ENCODE data around the gene LRRC75B.
A peak's percentile ranks its signal among the peaks of the same experiment; 100 is the strongest.
"Not testable (repeated sequence)": the region's sequence is repeated elsewhere in the genome, so short reads cannot be mapped to it uniquely, and the experiment has no call there.

The LRRC75B gene

DNA sequence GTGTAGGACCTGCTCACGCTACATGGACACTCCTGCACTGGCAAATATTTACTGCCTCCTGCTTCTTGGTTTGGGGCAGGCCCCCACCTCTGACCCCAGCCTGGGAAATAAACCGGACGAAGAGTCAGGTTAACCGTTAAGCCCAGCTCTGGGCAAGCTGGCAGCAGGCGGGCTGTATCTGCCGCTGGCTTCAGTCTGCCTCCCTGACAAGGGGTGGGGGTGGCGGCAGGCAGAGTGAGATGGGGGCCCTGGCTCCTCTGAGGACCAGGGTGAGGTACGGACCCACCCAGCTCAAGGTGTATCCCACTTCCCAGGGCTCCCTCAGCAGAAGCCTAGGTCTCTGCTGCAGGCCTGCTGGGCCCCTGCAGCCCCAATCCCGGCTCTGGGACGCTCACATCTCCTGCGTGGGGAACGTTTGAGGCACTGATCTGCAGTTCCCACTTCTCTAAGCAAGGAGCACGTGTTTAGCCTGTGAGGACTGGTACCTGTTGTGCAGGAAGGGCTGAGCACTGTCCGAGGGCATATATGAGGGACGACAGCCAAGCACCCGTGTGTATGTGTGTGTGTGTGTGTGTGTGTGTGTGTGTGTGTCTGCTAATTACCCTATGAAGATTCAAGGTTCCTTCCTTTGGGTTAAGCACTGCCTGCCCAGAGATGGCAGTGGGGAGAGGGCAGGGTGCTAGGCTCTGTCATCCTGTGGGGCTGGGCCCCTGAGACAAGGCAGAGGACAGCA lies 1.1 kb upstream of the LRRC75B start:
- Histone ChIP-seq H3K4me2 (ENCODE audit: low read length, poor library complexity, severe bottlenecking) (no peak overlapping the region), H3K23ac (ENCODE audit: low read length in 2 of 2) (no peak overlapping the region)
- 81% methylated on average over 16 of the region's 16 CpGs for WGBS

DNA sequence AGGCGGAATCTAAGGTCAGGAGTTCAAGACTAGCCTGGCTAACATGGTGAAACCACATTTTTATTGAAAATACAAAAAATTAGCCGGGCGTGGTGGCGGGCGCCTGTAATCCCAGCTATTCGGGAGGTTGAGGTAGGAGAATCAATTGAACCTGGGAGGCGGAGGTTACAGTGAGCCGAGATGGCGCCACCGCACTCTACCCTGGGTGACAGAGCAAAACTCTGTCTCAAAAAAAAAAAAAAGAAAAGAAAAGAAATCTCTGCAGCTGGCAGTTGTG lies 624 bp upstream of the LRRC75B start:
- not testable (repeated sequence) for H2AFZ ChIP-seq (ENCODE audit: low read depth, low read length); H2BK120ac ChIP-seq (ENCODE audit: low read depth, low read length)
- 93% methylated on average over 10 of the region's 10 CpGs for whole genome bisulfite sequencing

More for the DNA sequence above, 1.1 kb upstream of the LRRC75B start:
- peak overlapping the region; percentile 63 for H4K91ac ChIP-seq (ENCODE audit: low read length)
- peak overlapping the region; percentile 89 for H3K9ac ChIP-seq (ENCODE audit: low read length)
- H2AFZ ChIP-seq (ENCODE audit: low read depth, low read length): no peak overlapping the region
- peaks cover 6 to 10% of the 10 kb centered on the region in 2 experiments for H3K36me3 ChIP-seq (ENCODE audit: control insufficient read depth in 1 of 2, insufficient read depth in 2 of 2, low read depth in 1 of 2, low read length in 2 of 2)
- DNase-seq: no peak
- H2BK120ac ChIP-seq (ENCODE audit: low read depth, low read length): no peak overlapping the region
- peak overlapping the region; percentile 7 to 45 for H2BK12ac ChIP-seq (ENCODE audit: low read length in 2 of 2)
- H3K18ac ChIP-seq (ENCODE audit: low read depth in 1 of 2, low read length in 2 of 2): peak overlapping the region in 1 of 2 experiments; percentile 1
- H2AK5ac ChIP-seq (ENCODE audit: low read length, severe bottlenecking): peak overlapping the region; percentile 10
- no peak overlapping the region for H4K8ac ChIP-seq (ENCODE audit: low read length)
- H3K4ac ChIP-seq (ENCODE audit: low read depth in 1 of 2, low read length in 2 of 2): peak overlapping the region in 1 of 2 experiments; percentile 8
- H2BK5ac ChIP-seq (ENCODE audit: low read depth, low read length, poor library complexity, severe bottlenecking): no peak overlapping the region
- H3K9me3 ChIP-seq (ENCODE audit: control insufficient read depth, low read length): no peaks in the 10 kb centered on the region
- H2BK15ac ChIP-seq (ENCODE audit: low read depth, poor library complexity, severe bottlenecking): peak overlapping the region; percentile 65
- H3K14ac ChIP-seq (ENCODE audit: low read length in 2 of 2): no peak overlapping the region
- no peak overlapping the region for H3K4me3 ChIP-seq (ENCODE audit: insufficient read depth in 1 of 2, low read depth in 1 of 2, low read length in 2 of 2)
- peaks cover 26% of the 10 kb centered on the region for H3K4me1 ChIP-seq (ENCODE audit: control insufficient read depth, insufficient read depth, low read depth, low read length)
- no peaks in the 10 kb centered on the region for H3K27me3 ChIP-seq (ENCODE audit: control insufficient read depth in 1 of 2, insufficient read depth in 1 of 2, low read length in 2 of 2)
- H3K79me1 ChIP-seq (replicated peaks; ENCODE audit: low read length, poor library complexity, severe bottlenecking): peaks cover 2% of the 10 kb centered on the region
- H3K27ac ChIP-seq (ENCODE audit: low read length, poor library complexity, severe bottlenecking): no peak overlapping the region

DNA sequence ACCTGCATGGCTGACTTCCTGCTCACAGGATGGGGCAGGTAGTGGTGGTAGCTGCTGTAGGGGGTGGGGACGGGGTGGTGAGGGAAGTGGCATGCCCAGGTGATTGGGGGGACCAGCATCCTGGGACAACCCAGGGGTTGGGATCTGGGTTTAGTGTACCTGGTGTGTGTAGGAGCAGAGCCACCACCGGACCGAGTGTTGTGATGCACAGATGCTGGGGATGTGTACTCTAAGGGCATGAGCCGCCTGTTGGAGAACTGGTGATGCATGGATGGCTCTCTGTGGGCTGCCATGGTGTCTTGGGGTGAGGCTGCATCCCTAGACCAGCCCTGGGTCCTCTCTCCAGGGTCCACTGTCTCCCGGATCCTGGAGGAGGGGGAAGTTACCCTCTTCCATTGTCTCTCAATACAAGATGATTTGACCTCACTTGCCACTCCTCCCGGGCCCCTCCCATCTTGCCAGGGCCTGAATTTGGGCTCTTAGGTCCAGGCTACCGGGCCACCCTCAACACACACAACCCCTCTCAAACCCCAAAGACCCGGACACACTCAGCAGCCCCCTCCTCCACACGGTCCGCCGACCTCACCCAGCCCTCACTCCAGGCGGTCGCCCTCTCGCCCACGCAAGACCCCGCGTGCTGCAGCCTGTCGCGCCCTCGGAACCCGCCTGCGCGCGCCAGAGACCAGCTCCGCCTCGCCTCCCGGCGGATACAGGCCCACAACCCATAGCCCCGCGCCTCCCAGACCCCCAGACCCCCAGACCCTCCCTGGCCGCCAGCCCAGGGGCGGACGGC lies 619 bp downstream of the LRRC75B start:
- Histone ChIP-seq H3K9me3 (ENCODE audit: control insufficient read depth, low read length) (no peaks in the 10 kb centered on the region), H2AFZ (ENCODE audit: low read depth, low read length) (peak overlapping the region; percentile 81), H3K9ac (ENCODE audit: low read length) (peak overlapping the region; percentile 89), H2BK5ac (ENCODE audit: low read depth, low read length, poor library complexity, severe bottlenecking) (no peak overlapping the region), H3K4me3 (ENCODE audit: insufficient read depth in 1 of 2, low read depth in 1 of 2, low read length in 2 of 2) (peak overlapping the region; percentile 78 to 85), H3K79me1 (replicated peaks; ENCODE audit: low read length, poor library complexity, severe bottlenecking) (peaks cover 2% of the 10 kb centered on the region), H4K91ac (ENCODE audit: low read length) (peak overlapping the region; percentile 78), H4K8ac (ENCODE audit: low read length) (peak overlapping the region; percentile 80), H2AK5ac (ENCODE audit: low read length, severe bottlenecking) (no peak overlapping the region), H3K4me2 (ENCODE audit: low read length, poor library complexity, severe bottlenecking) (peak overlapping the region; percentile 88), H3K27ac (ENCODE audit: low read length, poor library complexity, severe bottlenecking) (no peak overlapping the region), H3K27me3 (ENCODE audit: control insufficient read depth in 1 of 2, insufficient read depth in 1 of 2, low read length in 2 of 2) (no peaks in the 10 kb centered on the region), H3K4ac (ENCODE audit: low read depth in 1 of 2, low read length in 2 of 2) (peak overlapping the region; percentile 47 to 62), H3K4me1 (ENCODE audit: control insufficient read depth, insufficient read depth, low read depth, low read length) (peaks cover 37% of the 10 kb centered on the region), H2BK12ac (ENCODE audit: low read length in 2 of 2) (peak overlapping the region in 1 of 2 experiments; percentile 60), H3K23ac (ENCODE audit: low read length in 2 of 2) (no peak overlapping the region), H2BK15ac (ENCODE audit: low read depth, poor library complexity, severe bottlenecking) (peak overlapping the region; percentile 84), H3K18ac (ENCODE audit: low read depth in 1 of 2, low read length in 2 of 2) (peak overlapping the region; percentile 85 to 91), H2BK120ac (ENCODE audit: low read depth, low read length) (peak overlapping the region; percentile 35), H3K14ac (ENCODE audit: low read length in 2 of 2) (peak overlapping the region; percentile 21 to 94), H3K36me3 (ENCODE audit: control insufficient read depth in 1 of 2, insufficient read depth in 2 of 2, low read depth in 1 of 2, low read length in 2 of 2) (peaks cover 22 to 27% of the 10 kb centered on the region in 2 experiments)
- 10% methylated on average over 32 of the region's 33 CpGs for WGBS
- peak; percentile 21 for DNase-seq

More for the DNA sequence above, 624 bp upstream of the LRRC75B start:
- not testable (repeated sequence) for H2BK12ac ChIP-seq (ENCODE audit: low read length in 2 of 2); H3K27me3 ChIP-seq (ENCODE audit: control insufficient read depth in 1 of 2, insufficient read depth in 1 of 2, low read length in 2 of 2); H2AK5ac ChIP-seq (ENCODE audit: low read length, severe bottlenecking); H4K8ac ChIP-seq (ENCODE audit: low read length); H3K79me1 ChIP-seq (replicated peaks; ENCODE audit: low read length, poor library complexity, severe bottlenecking); DNase-seq; H3K27ac ChIP-seq (ENCODE audit: low read length, poor library complexity, severe bottlenecking); H2BK15ac ChIP-seq (ENCODE audit: low read depth, poor library complexity, severe bottlenecking); H3K14ac ChIP-seq (ENCODE audit: low read length in 2 of 2); H3K23ac ChIP-seq (ENCODE audit: low read length in 2 of 2); H3K9me3 ChIP-seq (ENCODE audit: control insufficient read depth, low read length); H4K91ac ChIP-seq (ENCODE audit: low read length); H2BK5ac ChIP-seq (ENCODE audit: low read depth, low read length, poor library complexity, severe bottlenecking); H3K4ac ChIP-seq (ENCODE audit: low read depth in 1 of 2, low read length in 2 of 2)
- peak overlapping the region in 1 of 2 experiments; percentile 76 for H3K4me3 ChIP-seq (ENCODE audit: insufficient read depth in 1 of 2, low read depth in 1 of 2, low read length in 2 of 2)
- H3K18ac ChIP-seq (ENCODE audit: low read depth in 1 of 2, low read length in 2 of 2): peak overlapping the region in 1 of 2 experiments; percentile 34
- H3K36me3 ChIP-seq (ENCODE audit: control insufficient read depth in 1 of 2, insufficient read depth in 2 of 2, low read depth in 1 of 2, low read length in 2 of 2): peaks cover 11 to 15% of the 10 kb centered on the region in 2 experiments
- peaks cover 31% of the 10 kb centered on the region for H3K4me1 ChIP-seq (ENCODE audit: control insufficient read depth, insufficient read depth, low read depth, low read length)
- H3K4me2 ChIP-seq (ENCODE audit: low read length, poor library complexity, severe bottlenecking): peak overlapping the region; percentile 88
- H3K9ac ChIP-seq (ENCODE audit: low read length): peak overlapping the region; percentile 89

DNA sequence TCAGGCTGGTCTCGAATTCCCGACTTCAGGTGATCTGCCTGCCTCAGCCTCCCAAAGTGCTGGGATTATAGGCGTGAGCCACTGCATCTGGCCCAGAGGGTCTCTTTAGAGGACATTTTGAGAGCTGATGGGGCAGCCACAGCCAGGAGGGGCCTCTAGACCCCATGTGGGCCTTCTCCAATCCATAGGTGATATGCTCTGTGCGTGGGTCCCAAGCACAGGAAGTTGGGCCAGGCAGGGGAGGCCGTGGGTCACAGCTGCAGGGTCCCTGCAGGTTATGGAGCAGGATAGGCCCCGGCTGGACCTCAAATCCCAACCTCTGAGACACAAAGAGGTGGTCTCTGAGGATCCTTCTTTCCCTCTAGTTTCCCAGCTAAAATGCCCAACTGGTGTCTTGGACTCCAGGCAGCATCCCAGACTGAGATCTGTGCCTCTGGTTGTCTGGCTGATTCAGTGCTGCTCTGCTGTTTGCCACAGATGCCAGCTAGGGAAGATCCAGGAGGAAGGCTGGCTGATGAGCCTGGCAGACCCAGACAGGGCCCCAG lies 1.5 kb downstream of the LRRC75B start:
- peaks cover 2% of the 10 kb centered on the region for H3K79me1 ChIP-seq (replicated peaks; ENCODE audit: low read length, poor library complexity, severe bottlenecking)
- no peak overlapping the region for H3K23ac ChIP-seq (ENCODE audit: low read length in 2 of 2)
- peaks cover 37% of the 10 kb centered on the region for H3K4me1 ChIP-seq (ENCODE audit: control insufficient read depth, insufficient read depth, low read depth, low read length)
- H3K14ac ChIP-seq (ENCODE audit: low read length in 2 of 2): no peak overlapping the region
- 91% methylated on average over 6 of the region's 6 CpGs for WGBS
- peak overlapping the region; percentile 17 for H2AK5ac ChIP-seq (ENCODE audit: low read length, severe bottlenecking)
- H2BK120ac ChIP-seq (ENCODE audit: low read depth, low read length): no peak overlapping the region
- no peak for DNase-seq
- H4K91ac ChIP-seq (ENCODE audit: low read length): no peak overlapping the region
- H3K4ac ChIP-seq (ENCODE audit: low read depth in 1 of 2, low read length in 2 of 2): no peak overlapping the region
- H3K9me3 ChIP-seq (ENCODE audit: control insufficient read depth, low read length): no peaks in the 10 kb centered on the region
- no peak overlapping the region for H3K18ac ChIP-seq (ENCODE audit: low read depth in 1 of 2, low read length in 2 of 2)
- no peak overlapping the region for H2BK15ac ChIP-seq (ENCODE audit: low read depth, poor library complexity, severe bottlenecking)
- no peak overlapping the region for H3K4me3 ChIP-seq (ENCODE audit: insufficient read depth in 1 of 2, low read depth in 1 of 2, low read length in 2 of 2)
- H3K9ac ChIP-seq (ENCODE audit: low read length): no peak overlapping the region
- peaks cover 29 to 32% of the 10 kb centered on the region in 2 experiments for H3K36me3 ChIP-seq (ENCODE audit: control insufficient read depth in 1 of 2, insufficient read depth in 2 of 2, low read depth in 1 of 2, low read length in 2 of 2)
- H3K27me3 ChIP-seq (ENCODE audit: control insufficient read depth in 1 of 2, insufficient read depth in 1 of 2, low read length in 2 of 2): no peaks in the 10 kb centered on the region
- H3K4me2 ChIP-seq (ENCODE audit: low read length, poor library complexity, severe bottlenecking): no peak overlapping the region
- no peak overlapping the region for H2BK5ac ChIP-seq (ENCODE audit: low read depth, low read length, poor library complexity, severe bottlenecking)
- H2AFZ ChIP-seq (ENCODE audit: low read depth, low read length): no peak overlapping the region
- H3K27ac ChIP-seq (ENCODE audit: low read length, poor library complexity, severe bottlenecking): no peak overlapping the region
- no peak overlapping the region for H4K8ac ChIP-seq (ENCODE audit: low read length)
- H2BK12ac ChIP-seq (ENCODE audit: low read length in 2 of 2): peak overlapping the region in 1 of 2 experiments; percentile 29

Measured in mesenchymal stem cell (in vitro differentiated cells and primary cell).